SK-N-MC (cell line): Measurements from ENCODE around the gene CSF1.

Experiments used
- DNase-seq: peaks from one replicate; pipeline ENCODE4 v3.0.0-alpha.2; 2011; ENCODE audit warnings: low read depth, low spot score
- H3K27ac ChIP-seq: fragments of 200-600 bp; sonication (generic); 2 replicates; pipeline ENCODE4 v1.5.1; 2016; ENCODE audit warnings: mixed run types
- H3K36me3 ChIP-seq: fragments of 200-600 bp; sonication (generic); 2 replicates; pipeline ENCODE4 v1.6.1; 2017; ENCODE audit warnings: antibody characterized with exemption, low read length, mixed read lengths; ENCODE audit not compliant: insufficient read depth
- H3K4me3 ChIP-seq: fragments of 200-600 bp; sonication (generic); 2 replicates; pipeline ENCODE4 v1.5.1; 2016
- H3K9ac ChIP-seq: fragments of 200-600 bp; sonication (generic); 2 replicates; pipeline ENCODE4 v1.8.0; 2017; ENCODE audit warnings: mixed run types, mixed read lengths; ENCODE audit not compliant: insufficient read length
- H3K9me3 ChIP-seq: fragments of 200-600 bp; sonication (generic); 2 replicates; pipeline ENCODE4 v1.6.1; 2017; ENCODE audit warnings: low read depth, mild to moderate bottlenecking, antibody characterized with exemption, low read length, moderate library complexity, mixed read lengths
- EZH2 ChIP-seq: fragments of 200-600 bp; sonication (generic); IDR thresholded peaks from one replicate; pipeline ENCODE4 v1.6.1; 2017; ENCODE audit warnings: antibody characterized with exemption
- FOXP2 ChIP-seq: optimal IDR thresholded peaks from 2 replicates; pipeline ENCODE3; 2011; ENCODE audit warnings: mild to moderate bottlenecking, moderate library complexity; ENCODE audit not compliant: insufficient read depth; ENCODE audit errors: extremely low read length, control extremely low read depth
- POLR2AphosphoS5 ChIP-seq: IDR thresholded peaks from 2 replicates; pipeline ENCODE4 v1.6.1; 2012; ENCODE audit warnings: mild to moderate bottlenecking, low read depth, low read length, borderline replicate concordance

Gene CSF1

DNA sequence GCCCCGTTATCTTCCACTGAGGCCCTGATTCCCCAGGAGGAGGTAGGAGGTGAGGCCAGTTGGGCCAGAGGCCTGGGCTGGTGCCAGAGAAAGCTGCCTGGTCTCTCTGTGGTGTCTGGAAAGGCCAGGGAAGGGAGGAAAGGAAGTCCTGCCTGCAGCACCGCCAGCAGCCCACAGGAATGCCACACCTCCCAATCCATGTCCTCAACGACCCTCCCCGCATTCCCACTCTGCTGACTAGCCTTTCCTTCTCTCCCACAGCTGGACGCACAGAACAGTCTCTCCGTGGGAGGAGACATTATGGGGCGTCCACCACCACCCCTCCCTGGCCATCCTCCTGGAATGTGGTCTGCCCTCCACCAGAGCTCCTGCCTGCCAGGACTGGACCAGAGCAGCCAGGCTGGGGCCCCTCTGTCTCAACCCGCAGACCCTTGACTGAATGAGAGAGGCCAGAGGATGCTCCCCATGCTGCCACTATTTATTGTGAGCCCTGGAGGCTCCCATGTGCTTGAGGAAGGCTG lies 18.0 kb downstream of the CSF1 start:
- Histone ChIP-seq H3K9me3 (no peaks in the 10 kb centered on the region), H3K27ac (no peak overlapping the region), H3K36me3 (no peaks in the 10 kb centered on the region), H3K4me3 (no peak overlapping the region), H3K9ac (no peak overlapping the region)
- no peak for TF ChIP-seq POLR2AphosphoS5
- TF ChIP-seq FOXP2, result no peak
- TF ChIP-seq EZH2, result no peak
- DNase-seq, result no peak

DNA sequence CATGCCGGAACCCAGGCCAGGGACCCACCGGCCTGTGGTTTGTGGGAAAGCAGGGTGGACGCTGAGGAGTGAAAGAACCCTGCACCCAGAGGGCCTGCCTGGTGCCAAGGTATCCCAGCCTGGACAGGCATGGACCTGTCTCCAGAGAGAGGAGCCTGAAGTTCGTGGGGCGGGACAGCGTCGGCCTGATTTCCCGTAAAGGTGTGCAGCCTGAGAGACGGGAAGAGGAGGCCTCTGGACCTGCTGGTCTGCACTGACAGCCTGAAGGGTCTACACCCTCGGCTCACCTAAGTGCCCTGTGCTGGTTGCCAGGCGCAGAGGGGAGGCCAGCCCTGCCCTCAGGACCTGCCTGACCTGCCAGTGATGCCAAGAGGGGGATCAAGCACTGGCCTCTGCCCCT lies 18.5 kb downstream of the CSF1 start:
- Histone ChIP-seq H3K4me3 (no peak overlapping the region), H3K9ac (no peak overlapping the region), H3K27ac (no peak overlapping the region), H3K9me3 (no peaks in the 10 kb centered on the region), H3K36me3 (no peaks in the 10 kb centered on the region)
- no peak for DNase-seq
- TF ChIP-seq EZH2, result no peak
- no peak for TF ChIP-seq FOXP2
- no peak for TF ChIP-seq POLR2AphosphoS5

DNA sequence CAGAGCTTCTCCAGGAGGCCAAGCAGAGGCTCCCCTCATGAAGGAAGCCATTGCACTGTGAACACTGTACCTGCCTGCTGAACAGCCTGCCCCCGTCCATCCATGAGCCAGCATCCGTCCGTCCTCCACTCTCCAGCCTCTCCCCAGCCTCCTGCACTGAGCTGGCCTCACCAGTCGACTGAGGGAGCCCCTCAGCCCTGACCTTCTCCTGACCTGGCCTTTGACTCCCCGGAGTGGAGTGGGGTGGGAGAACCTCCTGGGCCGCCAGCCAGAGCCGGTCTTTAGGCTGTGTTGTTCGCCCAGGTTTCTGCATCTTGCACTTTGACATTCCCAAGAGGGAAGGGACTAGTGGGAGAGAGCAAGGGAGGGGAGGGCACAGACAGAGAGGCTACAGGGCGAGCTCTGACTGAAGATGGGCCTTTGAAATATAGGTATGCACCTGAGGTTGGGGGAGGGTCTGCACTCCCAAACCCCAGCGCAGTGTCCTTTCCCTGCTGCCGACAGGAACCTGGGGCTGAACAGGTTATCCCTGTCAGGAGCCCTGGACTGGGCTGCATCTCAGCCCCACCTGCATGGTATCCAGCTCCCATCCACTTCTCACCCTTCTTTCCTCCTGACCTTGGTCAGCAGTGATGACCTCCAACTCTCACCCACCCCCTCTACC lies 19.1 kb downstream of the CSF1 start:
- H3K9ac ChIP-seq, result no peak overlapping the region
- TF ChIP-seq POLR2AphosphoS5 (no peak), EZH2 (no peak), FOXP2 (no peak)
- no peak overlapping the region for H3K4me3 ChIP-seq
- DNase-seq, result no peak
- H3K36me3 ChIP-seq, result no peaks in the 10 kb centered on the region
- no peaks in the 10 kb centered on the region for H3K9me3 ChIP-seq
- no peak overlapping the region for H3K27ac ChIP-seq

DNA sequence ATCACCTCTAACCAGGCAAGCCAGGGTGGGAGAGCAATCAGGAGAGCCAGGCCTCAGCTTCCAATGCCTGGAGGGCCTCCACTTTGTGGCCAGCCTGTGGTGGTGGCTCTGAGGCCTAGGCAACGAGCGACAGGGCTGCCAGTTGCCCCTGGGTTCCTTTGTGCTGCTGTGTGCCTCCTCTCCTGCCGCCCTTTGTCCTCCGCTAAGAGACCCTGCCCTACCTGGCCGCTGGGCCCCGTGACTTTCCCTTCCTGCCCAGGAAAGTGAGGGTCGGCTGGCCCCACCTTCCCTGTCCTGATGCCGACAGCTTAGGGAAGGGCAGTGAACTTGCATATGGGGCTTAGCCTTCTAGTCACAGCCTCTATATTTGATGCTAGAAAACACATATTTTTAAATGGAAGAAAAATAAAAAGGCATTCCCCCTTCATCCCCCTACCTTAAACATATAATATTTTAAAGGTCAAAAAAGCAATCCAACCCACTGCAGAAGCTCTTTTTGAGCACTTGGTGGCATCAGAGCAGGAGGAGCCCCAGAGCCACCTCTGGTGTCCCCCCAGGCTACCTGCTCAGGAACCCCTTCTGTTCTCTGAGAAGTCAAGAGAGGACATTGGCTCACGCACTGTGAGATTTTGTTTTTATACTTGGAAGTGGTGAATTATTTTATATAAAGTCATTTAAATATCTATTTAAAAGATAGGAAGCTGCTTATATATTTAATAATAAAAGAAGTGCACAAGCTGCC lies 19.8 kb downstream of the CSF1 start:
- Histone ChIP-seq H3K27ac (no peak overlapping the region), H3K9me3 (no peaks in the 10 kb centered on the region), H3K36me3 (no peaks in the 10 kb centered on the region), H3K4me3 (no peak overlapping the region), H3K9ac (no peak overlapping the region)
- TF ChIP-seq FOXP2, result no peak
- no peak for TF ChIP-seq EZH2
- no peak for TF ChIP-seq POLR2AphosphoS5
- no peak for DNase-seq

DNA sequence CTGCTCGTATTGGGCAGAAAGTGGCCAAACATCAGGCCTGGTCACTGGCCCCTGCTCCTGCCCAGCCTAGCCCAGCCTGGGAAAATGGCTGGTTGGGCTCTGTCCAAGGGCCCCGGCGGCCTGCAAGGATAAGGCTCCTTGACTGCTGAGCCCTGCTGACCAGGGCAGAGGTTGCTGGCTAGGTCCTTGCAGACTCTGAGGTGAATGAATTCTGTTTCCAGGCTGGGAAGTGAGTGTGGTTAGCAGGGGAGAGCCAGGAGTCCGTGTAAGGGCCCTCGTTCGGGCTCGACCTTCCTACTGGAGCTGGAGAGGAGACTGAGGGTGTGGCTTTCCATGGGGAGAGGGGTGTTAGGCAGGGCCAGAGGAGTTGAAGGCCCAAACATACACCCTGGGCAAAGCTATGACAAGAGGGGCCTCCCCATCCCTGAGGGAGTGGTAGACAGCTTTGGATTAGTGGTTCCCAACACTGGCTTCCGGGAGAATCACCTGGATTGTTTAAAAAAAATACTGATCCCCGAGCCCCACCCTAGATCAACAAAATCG lies 20.6 kb downstream of the CSF1 start:
- no peak for DNase-seq
- no peak overlapping the region for H3K4me3 ChIP-seq
- no peaks in the 10 kb centered on the region for H3K36me3 ChIP-seq
- no peaks in the 10 kb centered on the region for H3K9me3 ChIP-seq
- H3K9ac ChIP-seq, result no peak overlapping the region
- H3K27ac ChIP-seq, result no peak overlapping the region
- no peak for TF ChIP-seq FOXP2
- no peak for TF ChIP-seq POLR2AphosphoS5
- TF ChIP-seq EZH2, result no peak

DNA sequence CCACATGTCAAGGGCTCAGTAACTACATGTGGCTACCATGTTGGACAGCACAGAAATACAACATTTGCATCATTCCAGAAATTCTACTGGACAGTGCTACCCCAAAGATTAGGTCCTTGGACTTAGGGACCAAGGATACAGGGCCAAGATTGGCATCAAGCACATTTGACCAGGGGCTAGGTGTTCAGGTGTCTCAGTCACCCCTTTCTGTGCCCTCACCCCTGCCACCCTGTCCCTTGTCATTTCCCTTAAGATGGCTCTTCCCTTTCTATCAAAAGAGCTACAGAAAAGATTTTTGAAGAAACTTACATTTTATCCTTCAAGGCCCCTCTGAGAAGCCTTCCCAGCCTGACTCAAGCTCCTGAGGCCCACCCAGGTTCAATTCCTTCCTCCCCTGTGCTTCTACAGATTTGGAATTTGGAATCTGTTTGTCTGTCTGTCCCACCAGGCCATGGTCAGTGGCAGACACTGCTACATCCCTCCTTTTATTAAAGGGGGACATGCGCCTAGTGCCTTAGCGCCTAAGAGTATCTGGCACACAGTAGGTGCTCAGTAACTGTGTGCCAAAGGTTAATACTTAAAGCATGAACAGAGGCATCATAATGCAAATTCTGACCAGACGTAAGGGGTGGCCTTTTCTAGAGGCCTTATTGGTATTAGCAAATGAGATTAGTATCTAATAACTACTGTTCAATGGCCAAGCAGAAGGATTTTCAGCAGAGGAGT lies 21.4 kb downstream of the CSF1 start:
- H3K9me3 ChIP-seq, result no peaks in the 10 kb centered on the region
- no peak for TF ChIP-seq POLR2AphosphoS5
- no peak for TF ChIP-seq EZH2
- no peak for TF ChIP-seq FOXP2
- no peak overlapping the region for H3K27ac ChIP-seq
- no peaks in the 10 kb centered on the region for H3K36me3 ChIP-seq
- H3K4me3 ChIP-seq, result no peak overlapping the region
- no peak overlapping the region for H3K9ac ChIP-seq
- no peak for DNase-seq

DNA sequence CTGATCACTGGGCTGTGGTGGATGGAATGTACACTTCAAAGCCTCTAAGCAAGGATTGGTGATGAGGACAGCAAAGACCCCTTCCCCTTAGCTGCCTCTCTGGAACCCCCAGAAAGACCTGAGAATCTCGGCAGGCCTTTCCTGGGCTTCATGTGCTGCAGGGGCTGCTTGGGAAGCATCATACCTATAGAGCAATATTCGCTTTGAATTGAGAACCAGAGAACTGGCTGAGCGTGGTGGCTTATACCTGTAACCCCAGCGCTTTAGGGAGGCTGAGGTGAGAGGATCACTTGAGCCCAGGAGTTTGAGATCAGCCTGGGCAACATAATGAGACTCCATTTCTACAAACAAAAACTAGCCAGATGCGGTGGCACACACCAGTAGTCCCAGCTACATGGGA lies 22.0 kb downstream of the CSF1 start:
- TF ChIP-seq FOXP2, result no peak
- no peak for TF ChIP-seq POLR2AphosphoS5
- no peak for TF ChIP-seq EZH2
- no peak for DNase-seq

More for the DNA sequence above, 22.0 kb downstream of the CSF1 start:
- H3K36me3 ChIP-seq, result no peaks in the 10 kb centered on the region
- H3K9me3 ChIP-seq, result no peaks in the 10 kb centered on the region
- no peak overlapping the region for H3K9ac ChIP-seq
- no peak overlapping the region for H3K27ac ChIP-seq
- H3K4me3 ChIP-seq, result no peak overlapping the region
